GM23338 (cell line): ENCODE measurements around the gene ESYT1. TPM values are rescaled to one million over a fixed set of nuclear protein-coding genes. Genes with fewer than 3 reads are reported as not detected.

ENCODE experiments used
- ATAC-seq: fragments of 200-7000 bp; cut with Tn5 transposase; 3 replicates; pipeline ENCODE4 v1.9.1; 2020
- DNase-seq: peaks from one replicate; pipeline ENCODE4 v3.0.0-alpha.2; 2015; ENCODE audit warnings: low spot score
- H2AFZ ChIP-seq: fragments of 200-600 bp; sonication (generic); 2 replicates; pipeline ENCODE4 v1.8.0; 2016; ENCODE audit warnings: antibody characterized with exemption, mild to moderate bottlenecking, moderate library complexity
- H3F3A ChIP-seq: fragments of 200-600 bp; sonication (generic); replicated peaks from 2 replicates; pipeline ENCODE4 v1.8.0; 2017; ENCODE audit warnings: antibody characterized with exemption, mixed run types, low read depth
- H3K27ac ChIP-seq: fragments of 200-600 bp; sonication (generic); 2 replicates; pipeline ENCODE4 v1.6.1; 2016; ENCODE audit warnings: low read depth
- H3K27me3 ChIP-seq: fragments of 200-600 bp; sonication (generic); 2 replicates; pipeline ENCODE4 v1.8.0; 2016; ENCODE audit warnings: mild to moderate bottlenecking, mixed run types, moderate library complexity; ENCODE audit not compliant: insufficient read depth
- H3K36me3 ChIP-seq: fragments of 200-600 bp; sonication (generic); 2 replicates; pipeline ENCODE4 v1.8.0; 2016; ENCODE audit warnings: mild to moderate bottlenecking; ENCODE audit not compliant: insufficient read depth
- H3K4me1 ChIP-seq: fragments of 200-600 bp; sonication (generic); 2 replicates; pipeline ENCODE4 v1.8.0; 2016; ENCODE audit warnings: mild to moderate bottlenecking, moderate library complexity; ENCODE audit not compliant: insufficient read depth
- H3K4me2 ChIP-seq: fragments of 200-600 bp; sonication (generic); 2 replicates; pipeline ENCODE4 v1.7.1; 2017; ENCODE audit warnings: mixed run types
- H3K4me3 ChIP-seq: fragments of 200-600 bp; sonication (generic); 2 replicates; pipeline ENCODE4 v1.6.1; 2016; ENCODE audit warnings: mixed run types
- H3K79me2 ChIP-seq: fragments of 200-600 bp; sonication (generic); replicated peaks from 2 replicates; pipeline ENCODE4 v1.8.0; 2017; ENCODE audit warnings: mild to moderate bottlenecking; ENCODE audit not compliant: insufficient read depth
- H3K9me2 ChIP-seq: fragments of 200-600 bp; sonication (generic); 2 replicates; pipeline ENCODE4 v1.8.0; 2017; ENCODE audit not compliant: insufficient read depth
- H4K20me1 ChIP-seq: fragments of 200-600 bp; sonication (generic); replicated peaks from 2 replicates; pipeline ENCODE4 v1.8.0; 2017; ENCODE audit warnings: mild to moderate bottlenecking; ENCODE audit not compliant: insufficient read depth
- H3K27ac Mint-ChIP-seq: 2 replicates; pipeline ENCODE4 v1.8.0; 2020; ENCODE audit warnings: inconsistent platforms, mild to moderate bottlenecking, moderate library complexity, mixed read lengths
- H3K27me3 Mint-ChIP-seq: 3 replicates; pipeline ENCODE4 v1.8.0; 2022; ENCODE audit warnings: low read depth, mild to moderate bottlenecking, moderate library complexity, mixed read lengths, inconsistent platforms; ENCODE audit not compliant: insufficient read depth, poor library complexity
- H3K36me3 Mint-ChIP-seq: 3 replicates; pipeline ENCODE4 v1.8.0; 2021; ENCODE audit warnings: low read depth, mild to moderate bottlenecking, inconsistent platforms, moderate library complexity, mixed read lengths
- H3K4me1 Mint-ChIP-seq: 3 replicates; pipeline ENCODE4 v1.8.0; 2020; ENCODE audit warnings: mild to moderate bottlenecking, inconsistent platforms, mixed read lengths
- H3K4me3 Mint-ChIP-seq: 3 replicates; pipeline ENCODE4 v1.8.0; 2021; ENCODE audit warnings: moderate library complexity, mild to moderate bottlenecking, inconsistent platforms, mixed read lengths
- H3K9me3 Mint-ChIP-seq: 3 replicates; pipeline ENCODE4 v1.8.0; 2020; ENCODE audit warnings: moderate library complexity, mild to moderate bottlenecking, inconsistent platforms, mixed read lengths
- CREB1 ChIP-seq: fragments of 250-450 bp; sonication (Bioruptor Pico); IDR thresholded peaks from 2 replicates; pipeline ENCODE4 v1.5.0; 2020; ENCODE audit warnings: low read depth, mild to moderate bottlenecking, moderate library complexity
- CTCF ChIP-seq, 2 experiments: fragments of 200-600 bp in 1 of 2; sonication (generic) in 1 of 2; conservative IDR thresholded peaks; 2 replicates each; pipeline versions ENCODE4 v1.5.1 to v1.6.1; 2016 to 2017; ENCODE audit warnings: antibody characterized with exemption in 2 of 2, low read depth in 2 of 2, mild to moderate bottlenecking in 2 of 2, moderate library complexity in 1 of 2
- EZH2phosphoT487 ChIP-seq: fragments of 200-600 bp; sonication (generic); IDR thresholded peaks from one replicate; pipeline ENCODE4 v1.8.1; 2018; ENCODE audit warnings: antibody characterized with exemption; ENCODE audit not compliant: unreplicated experiment
- STAT1 ChIP-seq: IDR thresholded peaks from one replicate; pipeline ENCODE4 v1.6.1; 2016; ENCODE audit warnings: antibody characterized with exemption; ENCODE audit not compliant: unreplicated experiment
- ZNF462 ChIP-seq: fragments of 250-450 bp; sonication (Bioruptor Pico); IDR thresholded peaks from 2 replicates; pipeline ENCODE4 v1.5.0; 2020; ENCODE audit warnings: mild to moderate bottlenecking, moderate library complexity
- polyA plus RNA-seq: library from polyadenylated mRNA; unstranded; fragments of >200 nt; fragmentation: Nextera tagmentation; extraction: Ambion mirVana; gene quantifications from 2 replicates; pipeline ENCODE4 v1.2.1, GENCODE V29; 2016
- total RNA-seq: library from RNA; depleted of rRNA; stranded (reverse); fragments of >200 nt; shearing (Covaris generic); gene quantifications from 2 replicates; pipeline ENCODE4 v1.2.3, GENCODE V29; 2014

Gene ESYT1
- total and polyA plus RNA-seq, 2 experiments from 2014 or later: 23.3 to 142 TPM

- TF ChIP-seq ZNF462 (CRISPR knock-in tag): no peak
- no peak for TF ChIP-seq CTCF (conservative IDR thresholded peaks at IDR 0.05; ENCODE audit: low read depth in 2 of 2)
- no peak for TF ChIP-seq EZH2phosphoT487
Measured at GRCh38 chr12:56078427-56078826, 49.6 kb upstream of the ESYT1 start (continued).

- Histone ChIP-seq H4K20me1 (peaks cover 12% of the 10 kb centered on the region; the same call in 1 of the 2 replicates), H3K4me1 (peaks cover 22% of the 10 kb centered on the region), H3F3A (0 out of 2 replicates have a peak, but pooled peaks cover 15% of the 10 kb centered on the region), H2AFZ (peak overlapping the region; percentile 93; the same call in 1 of the 2 replicates), H3K27me3 (no peaks in the 10 kb centered on the region), H3K27ac (peak overlapping the region; percentile 98), H3K4me2 (peak overlapping the region; percentile 93), H3K9me2 (no peaks in the 10 kb centered on the region), H3K79me2 (peaks cover 30% of the 10 kb centered on the region), H3K36me3 (no peaks in the 10 kb centered on the region), H3K4me3 (peak overlapping the region; percentile 84)
- ATAC-seq: peak; percentile 71
- peak overlapping the region; percentile 98 for H3K27ac Mint-ChIP-seq
- H3K36me3 Mint-ChIP-seq: peaks cover 12% of the 10 kb centered on the region
- H3K9me3 Mint-ChIP-seq: peaks cover 3% of the 10 kb centered on the region; the same call in 1 of the 3 replicates
- H3K4me1 Mint-ChIP-seq: peaks cover 30% of the 10 kb centered on the region
- peaks cover 7% of the 10 kb centered on the region for H3K27me3 Mint-ChIP-seq
- DNase-seq: peak; percentile 96
- H3K4me3 Mint-ChIP-seq: peak overlapping the region; percentile 90
- TF ChIP-seq CREB1 (CRISPR knock-in tag) (peak; percentile 44; the same call in 1 of the 2 replicates), ZNF462 (CRISPR knock-in tag) (no peak), STAT1 (no peak)
Measured at GRCh38 chr12:56078931-56079722, 48.9 kb upstream of the ESYT1 start.
